ENCODE measurements around the gene RBM17.
"Not testable (repeated sequence)": the region's sequence is repeated elsewhere in the genome, so short reads cannot be mapped to it uniquely, and the experiment has no call there.

RBM17 gene

DNA sequence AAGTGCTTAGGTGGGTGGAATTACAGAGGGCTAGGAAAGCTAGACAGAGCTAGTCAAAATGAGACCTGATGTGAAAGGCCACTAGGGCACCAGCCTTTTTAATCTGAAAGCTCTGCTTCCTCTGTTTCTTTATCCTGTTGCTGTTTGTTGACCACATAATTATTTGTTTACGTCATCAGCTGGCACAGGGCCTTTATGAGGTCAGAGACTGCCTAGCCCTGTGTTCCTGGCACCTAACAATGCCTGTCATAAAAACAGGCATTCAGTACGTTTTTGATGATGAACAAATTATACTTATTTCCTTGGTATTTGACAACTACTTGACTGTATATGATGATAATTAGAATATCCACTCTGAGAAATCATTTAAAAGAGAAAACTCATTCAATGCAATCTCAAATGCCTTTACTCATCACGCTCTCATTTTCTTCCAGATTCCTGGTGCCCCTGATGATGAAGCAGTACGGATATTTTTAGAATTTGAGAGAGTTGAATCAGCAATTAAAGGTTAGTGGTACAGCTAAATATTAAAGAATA, 26.0 kb downstream of the RBM17 start:
- no peak for FAIRE-seq

DNA sequence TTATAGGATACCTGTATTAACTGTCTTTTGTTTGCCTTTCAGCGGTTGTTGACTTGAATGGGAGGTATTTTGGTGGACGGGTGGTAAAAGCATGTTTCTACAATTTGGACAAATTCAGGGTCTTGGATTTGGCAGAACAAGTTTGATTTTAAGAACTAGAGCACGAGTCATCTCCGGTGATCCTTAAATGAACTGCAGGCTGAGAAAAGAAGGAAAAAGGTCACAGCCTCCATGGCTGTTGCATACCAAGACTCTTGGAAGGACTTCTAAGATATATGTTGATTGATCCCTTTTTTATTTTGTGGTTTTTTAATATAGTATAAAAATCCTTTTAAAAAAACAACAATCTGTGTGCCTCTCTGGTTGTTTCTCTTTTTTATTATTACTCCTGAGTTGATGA, 26.6 kb downstream of the RBM17 start:
- FAIRE-seq, result no peak

DNA sequence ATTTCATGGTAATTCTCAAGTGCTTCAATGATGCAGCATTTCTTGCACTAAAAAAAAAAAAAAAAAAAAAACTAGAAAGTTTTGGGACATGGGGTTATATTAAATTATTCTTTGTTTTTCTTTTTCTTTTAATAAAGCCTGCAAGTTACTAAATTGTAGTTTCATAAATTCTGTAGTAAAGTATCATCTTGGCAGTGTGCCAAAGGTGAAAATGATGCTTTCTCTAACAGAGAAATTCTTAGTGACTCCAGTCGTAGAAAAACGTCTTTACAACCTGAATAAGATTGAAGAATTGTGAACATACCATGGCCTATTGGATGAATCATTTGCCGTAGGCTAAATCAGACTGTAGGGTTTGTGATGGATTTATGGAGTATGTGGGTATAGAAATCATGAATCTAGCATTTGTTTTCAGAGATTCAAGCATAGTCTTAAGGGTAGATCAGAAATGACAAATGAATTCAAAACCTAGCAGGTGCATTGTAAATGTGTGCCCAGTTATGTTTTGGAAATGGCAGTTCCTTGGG, 27.1 kb downstream of the RBM17 start:
- FAIRE-seq, result no peak

DNA sequence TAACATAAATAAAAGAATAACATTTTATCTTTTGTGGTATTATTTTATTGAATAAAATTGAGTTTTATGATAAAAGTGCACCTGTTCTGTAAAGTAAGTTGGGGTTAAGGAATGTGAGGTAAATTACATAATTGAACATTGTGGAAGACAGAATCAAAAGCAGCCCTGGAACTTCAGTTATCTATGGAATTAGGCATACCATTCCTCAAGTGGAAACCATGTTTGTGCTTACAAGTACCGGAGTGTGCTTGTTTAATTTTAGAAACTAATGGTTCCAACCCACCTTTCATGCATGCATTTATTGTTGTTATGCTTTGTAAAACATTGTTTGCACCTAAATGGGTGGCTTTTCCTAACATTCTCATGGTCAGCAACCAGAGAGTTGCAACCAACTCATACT, 28.0 kb downstream of the RBM17 start:
- FAIRE-seq, result no peak

DNA sequence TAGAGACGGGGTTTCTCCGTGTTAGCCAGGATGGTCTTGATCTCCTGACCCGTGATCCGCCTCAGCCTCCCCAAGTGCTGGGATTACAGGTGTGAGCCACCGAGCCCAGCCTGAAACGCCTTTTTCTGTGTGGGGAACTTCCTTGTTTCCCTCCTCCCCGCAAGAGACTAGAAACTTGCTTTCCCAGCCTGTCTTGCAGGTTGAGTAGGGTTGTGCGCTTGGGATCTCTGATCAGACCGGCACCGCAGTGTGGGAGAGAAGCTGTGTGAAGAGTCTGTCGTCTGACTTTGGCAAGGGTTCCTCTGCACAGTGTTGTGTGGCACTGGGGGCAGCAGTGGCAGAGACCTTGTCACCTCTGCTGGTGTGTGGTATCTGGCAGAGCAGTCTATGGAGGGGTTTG, 28.9 kb downstream of the RBM17 start:
- no peak for FAIRE-seq

DNA sequence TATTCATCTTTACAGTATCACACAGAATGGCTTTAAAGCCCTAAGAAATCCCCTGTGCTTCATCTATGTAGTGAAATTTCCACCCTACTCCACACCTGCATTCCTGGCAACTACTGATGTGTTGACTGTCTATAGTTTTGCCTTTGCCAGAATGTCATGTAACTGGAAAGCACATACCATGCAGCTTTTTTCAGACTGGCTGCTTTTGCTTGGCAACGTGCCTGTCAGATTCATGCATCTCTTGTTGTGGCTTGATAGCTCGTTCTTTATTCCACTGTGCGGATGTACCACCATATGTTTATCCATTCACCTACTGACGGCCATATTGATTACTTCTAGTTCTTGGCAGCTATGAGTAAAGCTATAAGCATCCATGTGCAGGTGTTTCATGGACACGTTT, 30.6 kb downstream of the RBM17 start:
- no peak for FAIRE-seq

DNA sequence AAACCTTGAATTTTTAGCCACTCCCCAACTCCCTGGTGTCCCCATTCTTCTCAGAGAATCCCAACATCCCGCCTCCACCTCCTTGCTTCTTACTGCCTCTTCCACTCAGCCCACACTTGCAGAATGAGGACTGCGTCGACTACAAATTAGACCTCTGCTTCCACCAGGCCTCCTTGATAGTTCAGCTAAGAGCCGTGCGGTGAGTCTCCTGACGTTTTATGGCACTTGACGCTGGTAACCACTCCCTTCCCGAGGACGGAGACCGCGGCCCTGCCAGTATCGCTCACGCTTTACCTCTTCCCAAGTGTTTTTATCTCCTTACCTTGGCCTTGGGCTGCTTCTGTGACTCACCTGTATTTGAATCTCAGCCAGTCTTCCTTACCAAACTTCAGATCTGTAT, 31.1 kb downstream of the RBM17 start:
- FAIRE-seq, result no peak

DNA sequence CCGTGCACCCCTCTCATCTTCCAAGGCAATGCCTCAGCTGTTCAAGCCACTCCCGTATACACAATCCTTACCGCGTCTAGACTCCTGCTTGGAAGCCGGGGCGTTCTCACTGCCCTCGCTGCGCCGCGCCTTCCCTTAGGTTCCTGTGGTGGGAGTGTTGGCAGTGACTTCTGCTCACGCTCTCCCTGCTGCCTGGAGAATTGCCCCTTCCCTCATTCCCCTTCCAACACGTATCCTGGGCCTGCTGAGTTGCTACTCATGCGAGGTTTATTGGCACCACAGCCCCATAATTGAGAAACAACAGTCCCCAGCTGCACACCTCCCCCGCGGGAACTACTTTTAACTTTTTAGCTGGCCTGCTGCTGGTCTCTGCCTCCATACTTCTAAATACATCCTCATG, 31.9 kb downstream of the RBM17 start:
- no peak for FAIRE-seq

DNA sequence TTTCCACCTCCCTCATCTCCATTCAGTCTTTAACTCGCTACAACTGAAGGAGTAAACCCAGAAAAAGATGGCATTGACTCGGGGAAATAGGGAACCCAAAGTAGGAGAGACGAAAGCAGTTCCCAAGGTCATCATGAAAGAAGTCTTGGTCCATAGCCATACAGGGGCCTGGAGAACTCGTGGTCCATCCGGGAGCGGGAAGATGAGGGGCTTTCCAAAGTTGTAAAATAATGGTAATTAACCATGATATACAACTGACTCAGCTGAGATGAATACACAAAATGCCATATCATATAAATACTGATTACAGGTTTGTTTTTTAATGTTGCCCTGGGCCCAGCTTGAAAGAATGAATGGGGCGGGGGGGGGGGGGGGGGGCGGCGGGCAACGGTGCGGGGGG, 32.3 kb downstream of the RBM17 start:
- no peak for FAIRE-seq

DNA sequence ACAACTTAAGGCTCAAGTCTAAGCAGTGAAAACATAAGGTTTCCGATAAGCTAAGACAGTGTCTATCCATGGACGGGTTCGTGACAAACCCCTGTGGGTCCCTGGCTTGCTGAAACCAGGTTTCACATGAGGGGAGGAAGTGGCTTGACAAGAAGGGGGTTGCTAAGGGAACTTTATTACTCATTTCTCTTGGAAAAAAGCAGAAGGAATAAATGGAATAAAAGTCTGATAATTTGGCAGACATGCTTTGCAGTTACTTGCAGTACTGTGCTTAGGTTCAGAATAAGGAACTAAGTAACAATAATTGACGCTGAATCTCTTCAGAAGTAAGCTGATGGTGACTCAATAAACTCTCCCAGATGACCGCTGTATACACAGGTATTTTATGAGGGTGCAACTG, 34.7 kb downstream of the RBM17 start:
- no peak for FAIRE-seq

DNA sequence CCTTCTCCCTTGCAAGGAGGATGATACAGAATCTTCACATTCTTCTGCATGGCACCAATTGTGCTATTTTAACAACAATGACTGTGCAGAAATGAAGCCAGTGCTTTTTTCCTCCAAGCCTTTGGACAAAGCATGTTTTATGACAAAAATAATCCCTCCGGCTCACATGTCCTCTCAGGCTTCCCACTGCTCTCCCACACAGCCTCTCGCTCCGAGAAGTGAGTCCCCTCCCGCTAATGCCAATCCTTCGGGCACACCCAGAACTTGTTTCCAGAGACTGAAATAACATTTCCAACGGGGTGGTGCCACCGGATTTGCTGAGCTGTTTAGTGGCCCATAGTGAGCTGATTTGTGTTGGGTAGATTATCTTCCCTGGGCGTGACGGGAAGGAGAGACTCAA, 35.8 kb downstream of the RBM17 start:
- no peak for FAIRE-seq

DNA sequence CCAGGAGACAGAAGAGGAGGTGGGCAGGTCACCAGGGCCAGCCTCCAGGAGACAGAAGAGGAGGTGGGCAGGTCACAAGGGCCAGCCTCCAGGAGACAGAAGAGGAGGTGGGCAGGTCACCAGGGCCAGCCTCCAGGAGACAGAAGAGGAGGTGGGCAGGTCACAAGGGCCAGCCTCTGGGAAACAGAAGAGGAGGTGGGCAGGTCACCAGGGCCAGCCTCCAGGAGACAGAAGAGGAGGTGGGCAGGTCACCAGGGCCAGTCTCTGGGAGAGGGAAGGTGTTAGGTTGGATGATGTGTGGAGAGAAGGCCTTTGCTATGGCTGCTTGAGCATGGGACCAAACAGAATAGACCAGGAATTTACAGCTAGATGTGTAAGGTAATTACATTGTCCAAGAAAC, 38.6 kb downstream of the RBM17 start:
- not testable (repeated sequence) for FAIRE-seq

DNA sequence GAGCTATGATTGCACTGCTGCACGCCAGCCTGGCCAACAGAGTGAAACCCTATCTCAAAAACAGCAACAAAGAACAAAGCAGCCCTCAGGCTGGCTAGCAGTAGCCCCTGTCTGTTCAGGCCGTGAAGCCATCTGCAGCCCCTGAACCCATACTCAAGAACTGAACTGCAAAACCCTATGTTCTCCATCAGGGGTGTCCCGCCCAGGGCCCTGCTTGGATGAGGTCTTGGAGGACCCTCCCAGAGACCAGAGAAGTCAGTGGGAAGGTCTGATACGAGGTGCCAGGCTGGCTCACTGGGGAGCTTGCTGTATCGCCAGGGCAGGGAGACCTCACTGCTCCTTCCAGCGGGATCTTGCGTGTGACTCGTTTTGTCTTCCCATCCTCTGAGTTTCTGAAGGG, 39.3 kb downstream of the RBM17 start:
- no peak for FAIRE-seq

DNA sequence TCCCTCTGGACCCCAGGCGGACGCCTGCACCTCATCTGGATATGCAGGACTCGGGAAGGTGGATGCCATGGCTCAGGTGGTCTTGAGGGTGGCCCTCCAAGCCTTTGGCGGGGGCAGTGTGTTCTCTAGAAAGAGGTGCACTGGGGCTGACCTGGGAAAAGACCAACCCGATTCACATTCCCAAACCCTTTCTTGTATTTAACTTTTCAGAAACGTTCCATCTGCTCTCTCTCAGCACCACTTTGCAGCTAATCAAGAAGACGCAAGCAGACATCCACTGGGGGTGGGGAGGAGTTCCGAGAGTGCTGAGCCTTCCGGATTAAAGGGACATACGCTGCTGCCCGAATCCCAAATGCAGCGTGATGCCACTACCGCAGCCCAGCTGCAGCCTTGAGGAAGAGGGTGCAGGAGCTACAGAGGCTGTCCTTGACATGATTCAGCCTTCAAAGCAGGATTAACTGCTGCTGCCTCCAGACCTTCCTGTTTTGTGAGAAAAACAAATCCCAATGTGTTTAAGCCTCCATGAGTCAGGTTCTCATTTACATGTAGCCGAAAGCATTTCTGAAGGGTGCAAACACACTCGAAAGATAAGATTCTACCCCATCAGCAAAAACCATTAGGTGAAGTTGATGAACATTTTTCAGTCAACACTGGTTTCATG, 39.9 kb downstream of the RBM17 start:
- FAIRE-seq, result no peak

DNA sequence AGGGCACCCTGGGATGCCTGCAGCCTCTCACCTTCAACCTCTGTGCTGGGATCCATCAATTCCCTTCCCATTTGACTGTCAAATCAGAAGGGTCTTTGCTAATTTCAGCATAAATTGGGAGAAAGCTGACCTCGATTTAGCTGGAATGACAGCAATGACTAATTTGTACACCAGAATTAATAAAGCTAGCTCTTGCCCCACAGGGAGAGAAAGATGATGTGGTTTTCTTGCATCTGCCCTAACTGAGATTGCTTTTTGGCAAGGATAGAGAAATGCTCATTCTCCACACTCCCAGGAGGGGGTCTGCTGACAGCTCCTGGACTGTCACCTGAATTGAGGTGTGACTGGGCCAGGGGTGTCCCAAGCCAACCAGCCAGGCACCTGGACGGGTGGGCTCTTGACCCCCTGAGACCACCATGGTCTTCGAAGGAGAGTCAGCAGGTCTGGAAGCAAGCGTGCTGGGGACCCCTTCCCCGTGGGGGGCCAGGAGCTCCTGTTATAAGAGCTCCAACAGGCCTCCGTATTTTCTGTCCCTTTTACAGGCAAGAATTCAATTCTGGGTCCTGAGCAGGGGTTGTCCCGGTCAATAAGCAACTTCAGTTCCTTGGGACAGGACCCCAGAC, 42.1 kb downstream of the RBM17 start:
- no peak for FAIRE-seq

DNA sequence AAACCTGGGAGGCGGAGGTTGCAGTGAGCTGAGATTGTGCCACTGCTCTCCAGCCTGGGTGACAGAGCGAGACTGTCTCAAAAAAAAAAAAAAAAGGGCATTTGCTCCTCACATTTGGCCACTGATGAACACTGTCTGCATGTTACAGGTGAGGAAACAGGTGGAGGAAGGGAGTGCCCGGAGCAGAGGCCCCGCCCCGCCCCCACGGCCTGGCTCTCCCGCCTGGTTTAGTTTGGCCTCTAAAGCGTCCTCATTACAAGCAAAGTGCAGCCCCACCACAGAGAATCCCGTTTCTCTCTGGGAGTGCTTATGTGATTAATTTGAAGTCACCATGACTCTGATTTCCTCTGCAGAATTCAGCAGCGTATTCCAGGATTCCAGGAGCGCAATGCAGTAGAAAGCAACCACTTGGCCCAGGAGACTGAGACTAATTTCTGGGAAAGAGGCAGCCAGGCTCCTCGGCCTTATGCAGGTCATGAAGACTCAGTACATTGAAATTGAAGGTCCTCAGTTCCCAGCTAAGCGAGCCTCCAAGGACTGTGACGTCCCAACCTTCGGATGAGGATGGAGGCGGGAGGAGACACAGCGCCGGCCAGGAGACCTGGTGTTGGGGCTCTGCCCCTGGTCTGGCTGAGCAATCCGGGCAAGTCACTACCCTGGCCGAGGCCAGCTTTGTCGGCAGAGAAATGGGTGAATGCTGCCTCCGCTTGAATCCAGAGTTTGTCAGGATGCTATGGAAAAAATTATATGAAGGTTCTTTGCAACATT, 44.7 kb downstream of the RBM17 start:
- FAIRE-seq, result no peak

DNA sequence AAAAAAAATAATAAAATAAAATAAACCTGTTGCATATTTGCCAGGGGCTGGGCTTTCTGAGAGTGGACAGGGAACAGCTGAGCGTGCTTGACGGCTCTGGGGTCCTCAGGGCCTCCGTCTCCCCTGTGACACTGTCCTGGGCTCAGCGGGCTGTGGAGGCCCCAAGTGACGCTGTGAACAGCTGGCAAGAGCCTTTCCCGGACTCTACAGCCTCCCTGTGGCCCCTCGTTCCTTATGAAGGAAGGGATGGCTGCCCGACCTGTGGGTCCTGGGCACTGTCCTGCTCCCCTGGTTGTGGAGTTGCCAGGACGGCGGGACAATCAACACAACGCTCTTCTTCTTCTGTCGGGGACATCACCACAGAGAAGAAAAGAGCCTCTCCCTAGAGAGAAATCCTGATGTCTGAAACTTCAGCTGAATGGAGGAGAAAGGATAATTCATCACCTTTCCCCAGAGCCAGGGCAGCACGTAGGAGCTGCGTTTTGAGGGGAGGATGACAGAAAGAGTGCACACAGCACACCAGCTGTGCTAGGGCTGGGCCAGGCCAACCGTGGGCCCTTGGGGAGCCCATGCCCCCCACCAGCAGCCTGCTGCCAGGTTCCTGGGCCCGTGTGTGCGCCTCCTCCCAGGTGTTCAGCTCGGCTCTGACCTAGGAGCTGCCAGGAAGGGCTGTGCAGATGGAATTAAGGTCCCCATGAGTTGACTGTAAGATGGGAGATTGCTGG, 45.4 kb downstream of the RBM17 start:
- FAIRE-seq, result no peak

DNA sequence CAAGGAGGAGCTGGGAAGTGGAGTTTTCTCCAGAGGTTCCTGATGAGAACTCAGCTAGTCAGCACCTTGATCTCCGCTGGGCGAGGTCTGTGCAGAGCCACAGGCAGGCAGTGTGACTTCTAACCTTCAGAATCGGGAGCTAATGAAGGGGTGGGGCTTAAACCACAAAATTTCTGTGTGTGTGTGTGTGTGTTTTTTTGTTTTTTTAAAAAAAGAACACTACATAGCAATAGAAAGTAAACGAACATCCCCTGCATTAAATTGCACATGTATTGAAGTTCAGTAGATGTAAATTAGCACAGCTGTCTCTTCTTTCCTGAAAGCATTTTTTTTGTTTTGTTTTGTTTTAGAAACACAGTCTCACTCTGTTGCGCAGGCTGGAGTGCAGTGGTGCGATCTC, 46.2 kb downstream of the RBM17 start:
- FAIRE-seq, result no peak

DNA sequence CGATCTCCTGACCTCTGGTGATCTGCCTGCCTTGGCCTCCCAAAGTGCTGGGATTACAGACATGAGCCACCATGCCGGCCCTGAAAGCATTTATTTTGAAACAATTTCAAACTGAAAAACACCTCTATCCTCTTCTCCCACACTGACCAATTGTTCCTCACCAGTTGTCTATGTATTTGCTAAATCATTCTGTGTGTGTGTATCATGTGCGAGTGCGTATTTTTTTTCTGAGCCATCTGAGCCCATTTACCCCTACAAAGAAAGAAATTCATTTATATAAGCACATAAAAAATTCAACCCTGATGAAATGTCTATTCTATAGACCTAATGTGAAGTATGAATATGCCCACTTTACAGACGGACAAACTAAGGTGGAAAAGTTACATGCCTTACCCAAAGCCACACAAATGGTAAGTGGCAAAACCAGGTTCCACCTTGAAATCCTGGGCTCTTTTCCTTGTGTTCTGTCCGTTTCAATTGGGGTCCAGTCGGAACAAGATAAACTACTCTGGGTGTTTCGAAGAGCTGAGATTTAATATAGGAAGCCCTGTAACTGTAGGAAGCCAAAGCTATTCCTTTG, 46.8 kb downstream of the RBM17 start:
- no peak for FAIRE-seq

DNA sequence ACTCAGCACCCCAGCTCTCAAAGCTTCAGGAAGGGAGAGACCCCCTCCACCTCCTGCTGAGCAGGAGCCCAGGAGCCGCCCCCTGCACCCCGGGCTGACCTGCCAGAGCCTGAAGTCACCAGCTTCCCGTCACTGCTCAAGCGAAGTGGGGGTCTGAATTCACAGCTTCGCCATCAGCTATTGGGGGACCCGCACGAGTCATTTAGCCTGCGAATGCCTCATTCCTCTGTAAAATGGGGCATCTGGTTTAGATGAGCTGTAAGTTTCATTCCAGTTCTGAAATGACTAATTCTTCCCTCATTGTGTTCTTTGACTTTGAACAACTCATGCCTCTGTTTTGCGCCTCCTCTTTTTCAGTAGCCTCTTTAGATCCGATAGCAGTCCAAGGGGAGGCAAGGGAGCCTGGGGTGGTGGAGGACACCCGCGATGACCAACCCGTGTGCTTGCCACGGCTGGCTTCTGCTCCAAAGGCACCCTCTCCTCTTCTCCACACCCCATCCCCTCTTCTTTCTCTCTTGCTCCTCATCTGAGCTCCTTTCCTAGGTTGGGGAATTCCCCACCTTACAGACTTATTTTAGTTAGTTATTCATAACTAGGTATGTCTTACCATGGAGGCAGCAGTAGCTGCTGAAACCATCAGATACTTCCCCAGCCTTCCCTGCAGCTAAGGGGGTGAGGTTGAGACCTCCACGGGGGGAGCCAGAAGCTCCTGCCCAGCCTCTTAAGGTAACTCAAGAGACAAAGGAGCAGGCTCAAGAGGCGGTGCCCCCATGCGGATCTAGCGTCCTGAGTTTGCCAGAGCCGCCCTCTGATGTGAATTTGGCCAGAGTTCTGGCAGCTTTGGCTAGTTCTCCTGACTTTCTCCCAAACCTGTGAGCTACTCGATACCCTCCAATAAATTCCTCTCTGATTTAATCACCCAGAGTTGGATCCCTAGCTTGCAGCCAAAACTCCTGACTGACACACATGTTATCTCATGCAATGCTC, 47.7 kb downstream of the RBM17 start:
- FAIRE-seq, result no peak

DNA sequence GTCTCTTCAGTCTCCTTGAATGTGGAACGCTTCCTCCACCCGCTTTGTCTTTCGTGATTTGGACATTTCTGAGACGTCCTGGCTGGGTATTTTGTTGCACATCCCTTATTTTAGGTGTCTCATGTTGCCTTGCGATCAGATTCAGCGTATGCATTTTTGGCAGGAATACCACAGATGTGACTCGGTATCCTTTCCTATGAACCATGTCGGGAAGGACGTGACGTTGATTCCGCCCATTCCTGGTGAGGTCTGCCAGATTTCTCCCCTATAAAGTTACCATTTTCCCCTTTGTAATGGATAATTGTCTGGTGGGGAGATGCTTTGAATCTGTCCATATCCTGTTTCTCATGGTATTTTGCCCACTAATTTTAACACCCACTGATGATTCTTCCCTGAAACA, 49.6 kb downstream of the RBM17 start:
- no peak for FAIRE-seq

DNA sequence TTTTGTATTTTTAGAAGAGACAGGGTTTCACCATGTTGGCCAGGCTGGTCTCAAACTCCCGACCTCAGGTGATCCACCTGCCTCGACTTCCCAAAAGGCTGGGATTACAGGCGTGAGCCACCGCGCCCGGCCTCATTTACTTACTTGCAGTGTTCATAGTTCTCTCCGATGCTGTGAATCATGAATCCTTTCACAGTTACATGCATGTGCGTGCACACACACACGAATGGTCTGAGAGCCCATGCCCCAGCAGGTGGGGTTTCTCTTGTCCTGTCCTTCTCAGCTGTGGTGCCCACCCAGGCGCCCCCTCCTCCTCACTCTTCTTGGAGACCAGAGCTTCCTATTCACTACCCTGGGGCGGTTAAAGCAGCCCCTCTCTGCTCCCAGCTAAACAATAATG, 50.6 kb downstream of the RBM17 start:
- FAIRE-seq, result no peak

Measured in islet of Langerhans (tissue), 1 donor.